Measurements from ENCODE around the gene PCOLCE2. TPM values are rescaled to one million over a fixed set of nuclear protein-coding genes. Genes with fewer than 3 reads are reported as not detected.

The PCOLCE2 gene
- total RNA-seq, 1 donor, result 21.4 TPM

GRCh38 chr3:142794508-142794907 lies 94.4 kb downstream of the PCOLCE2 start:
- TF ChIP-seq CTCF (IDR thresholded peaks at IDR 0.05; ENCODE audit: extremely low read depth, low read depth, low read length), result no peak
- no peak overlapping the region for H3K4me2 ChIP-seq (ENCODE audit: insufficient read depth, low read length)
- H2AFZ ChIP-seq (ENCODE audit: low read length), result no peak overlapping the region
- H3K9me3 ChIP-seq (ENCODE audit: low read depth, low read length), result no peaks in the 10 kb centered on the region
- H3K4me3 ChIP-seq (ENCODE audit: insufficient read depth, low read length), result no peak overlapping the region
- no peak overlapping the region for H3K27ac ChIP-seq (ENCODE audit: low read depth, low read length)
- no peaks in the 10 kb centered on the region for H3K27me3 ChIP-seq (ENCODE audit: insufficient read depth, low read length)
- H4K20me1 ChIP-seq (ENCODE audit: insufficient read depth, low read length), result no peaks in the 10 kb centered on the region
- no peak for DNase-seq (ENCODE audit: insufficient read length, low spot score, missing footprints)
- no peaks in the 10 kb centered on the region for H3K79me2 ChIP-seq (ENCODE audit: insufficient read depth, low read length)
- no peaks in the 10 kb centered on the region for H3K36me3 ChIP-seq (ENCODE audit: insufficient read depth, low read length)
- no peaks in the 10 kb centered on the region for H3K4me1 ChIP-seq (ENCODE audit: insufficient read depth, low read length)

GRCh38 chr3:142787719-142788118 lies 101.2 kb downstream of the PCOLCE2 start:
- H3K4me3 ChIP-seq (ENCODE audit: insufficient read depth, low read length), result no peak overlapping the region
- no peak overlapping the region for H2AFZ ChIP-seq (ENCODE audit: low read length)
- no peak for DNase-seq (ENCODE audit: insufficient read length, low spot score, missing footprints)
- H4K20me1 ChIP-seq (ENCODE audit: insufficient read depth, low read length), result no peaks in the 10 kb centered on the region
- no peak overlapping the region for H3K27ac ChIP-seq (ENCODE audit: low read depth, low read length)
- TF ChIP-seq CTCF (IDR thresholded peaks at IDR 0.05; ENCODE audit: extremely low read depth, low read depth, low read length), result no peak
- no peaks in the 10 kb centered on the region for H3K4me1 ChIP-seq (ENCODE audit: insufficient read depth, low read length)
- no peaks in the 10 kb centered on the region for H3K79me2 ChIP-seq (ENCODE audit: insufficient read depth, low read length)
- no peaks in the 10 kb centered on the region for H3K9me3 ChIP-seq (ENCODE audit: low read depth, low read length)
- H3K4me2 ChIP-seq (ENCODE audit: insufficient read depth, low read length), result no peak overlapping the region
- no peaks in the 10 kb centered on the region for H3K27me3 ChIP-seq (ENCODE audit: insufficient read depth, low read length)
- no peaks in the 10 kb centered on the region for H3K36me3 ChIP-seq (ENCODE audit: insufficient read depth, low read length)

- Histone ChIP-seq H3K4me2 (ENCODE audit: insufficient read depth, low read length) (no peak overlapping the region), H3K36me3 (ENCODE audit: insufficient read depth, low read length) (no peaks in the 10 kb centered on the region), H4K20me1 (ENCODE audit: insufficient read depth, low read length) (no peaks in the 10 kb centered on the region), H3K27me3 (ENCODE audit: insufficient read depth, low read length) (no peaks in the 10 kb centered on the region), H3K4me3 (ENCODE audit: insufficient read depth, low read length) (no peak overlapping the region), H3K79me2 (ENCODE audit: insufficient read depth, low read length) (no peaks in the 10 kb centered on the region), H3K27ac (ENCODE audit: low read depth, low read length) (no peak overlapping the region), H2AFZ (ENCODE audit: low read length) (no peak overlapping the region), H3K4me1 (ENCODE audit: insufficient read depth, low read length) (no peaks in the 10 kb centered on the region), H3K9me3 (ENCODE audit: low read depth, low read length) (no peaks in the 10 kb centered on the region)
- TF ChIP-seq CTCF (IDR thresholded peaks at IDR 0.05; ENCODE audit: extremely low read depth, low read depth, low read length), result no peak
- no peak for DNase-seq (ENCODE audit: insufficient read length, low spot score, missing footprints)
Measured at GRCh38 chr3:142785996-142786395, 102.9 kb downstream of the PCOLCE2 start.

- Histone ChIP-seq H3K4me3 (ENCODE audit: insufficient read depth, low read length) (no peak overlapping the region), H3K27me3 (ENCODE audit: insufficient read depth, low read length) (no peaks in the 10 kb centered on the region), H3K4me1 (ENCODE audit: insufficient read depth, low read length) (no peaks in the 10 kb centered on the region), H2AFZ (ENCODE audit: low read length) (no peak overlapping the region), H3K79me2 (ENCODE audit: insufficient read depth, low read length) (no peaks in the 10 kb centered on the region), H3K9me3 (ENCODE audit: low read depth, low read length) (no peaks in the 10 kb centered on the region), H4K20me1 (ENCODE audit: insufficient read depth, low read length) (no peaks in the 10 kb centered on the region), H3K36me3 (ENCODE audit: insufficient read depth, low read length) (no peaks in the 10 kb centered on the region), H3K27ac (ENCODE audit: low read depth, low read length) (no peak overlapping the region), H3K4me2 (ENCODE audit: insufficient read depth, low read length) (no peak overlapping the region)
- no peak for DNase-seq (ENCODE audit: insufficient read length, low spot score, missing footprints)
- no peak for TF ChIP-seq CTCF (IDR thresholded peaks at IDR 0.05; ENCODE audit: extremely low read depth, low read depth, low read length)
Measured at GRCh38 chr3:142784228-142784627, 104.7 kb downstream of the PCOLCE2 start.

Measured in osteoblast (primary cell).